ENCODE results near the gene KIF27.
"Not testable (repeated sequence)": the region's sequence is repeated elsewhere in the genome, so short reads cannot be mapped to it uniquely, and the experiment has no call there.

- TF ChIP-seq, protein P1, sequence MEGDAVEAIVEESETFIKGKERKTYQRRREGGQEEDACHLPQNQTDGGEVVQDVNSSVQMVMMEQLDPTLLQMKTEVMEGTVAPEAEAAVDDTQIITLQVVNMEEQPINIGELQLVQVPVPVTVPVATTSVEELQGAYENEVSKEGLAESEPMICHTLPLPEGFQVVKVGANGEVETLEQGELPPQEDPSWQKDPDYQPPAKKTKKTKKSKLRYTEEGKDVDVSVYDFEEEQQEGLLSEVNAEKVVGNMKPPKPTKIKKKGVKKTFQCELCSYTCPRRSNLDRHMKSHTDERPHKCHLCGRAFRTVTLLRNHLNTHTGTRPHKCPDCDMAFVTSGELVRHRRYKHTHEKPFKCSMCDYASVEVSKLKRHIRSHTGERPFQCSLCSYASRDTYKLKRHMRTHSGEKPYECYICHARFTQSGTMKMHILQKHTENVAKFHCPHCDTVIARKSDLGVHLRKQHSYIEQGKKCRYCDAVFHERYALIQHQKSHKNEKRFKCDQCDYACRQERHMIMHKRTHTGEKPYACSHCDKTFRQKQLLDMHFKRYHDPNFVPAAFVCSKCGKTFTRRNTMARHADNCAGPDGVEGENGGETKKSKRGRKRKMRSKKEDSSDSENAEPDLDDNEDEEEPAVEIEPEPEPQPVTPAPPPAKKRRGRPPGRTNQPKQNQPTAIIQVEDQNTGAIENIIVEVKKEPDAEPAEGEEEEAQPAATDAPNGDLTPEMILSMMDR (IDR thresholded peaks at IDR 0.05): not testable (repeated sequence)
- not testable (repeated sequence) for TF ChIP-seq POLR2AphosphoS5 (IDR thresholded peaks at IDR 0.05)
These were observed 96.1 kb downstream of the KIF27 start for GRCh38 chr9:83824986-83825623.

Measured in esophagus muscularis mucosa (tissue), 3 donors.